HG03095 (cell line): ENCODE results near the gene RASSF6.
"Not testable (repeated sequence)": the region's sequence is repeated elsewhere in the genome, so short reads cannot be mapped to it uniquely, and the experiment has no call there.

Source experiments
- ATAC-seq: cut with Tn5 transposase; IDR thresholded peaks from one replicate; pipeline ENCODE4 v1.9.1; 2021; ENCODE audit warnings: moderate library complexity; ENCODE audit not compliant: unreplicated experiment

RASSF6 gene, protein sequence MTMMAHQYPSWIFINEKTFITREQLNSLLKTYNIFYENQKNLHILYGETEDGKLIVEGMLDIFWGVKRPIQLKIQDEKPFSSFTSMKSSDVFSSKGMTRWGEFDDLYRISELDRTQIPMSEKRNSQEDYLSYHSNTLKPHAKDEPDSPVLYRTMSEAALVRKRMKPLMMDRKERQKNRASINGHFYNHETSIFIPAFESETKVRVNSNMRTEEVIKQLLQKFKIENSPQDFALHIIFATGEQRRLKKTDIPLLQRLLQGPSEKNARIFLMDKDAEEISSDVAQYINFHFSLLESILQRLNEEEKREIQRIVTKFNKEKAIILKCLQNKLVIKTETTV

DNA sequence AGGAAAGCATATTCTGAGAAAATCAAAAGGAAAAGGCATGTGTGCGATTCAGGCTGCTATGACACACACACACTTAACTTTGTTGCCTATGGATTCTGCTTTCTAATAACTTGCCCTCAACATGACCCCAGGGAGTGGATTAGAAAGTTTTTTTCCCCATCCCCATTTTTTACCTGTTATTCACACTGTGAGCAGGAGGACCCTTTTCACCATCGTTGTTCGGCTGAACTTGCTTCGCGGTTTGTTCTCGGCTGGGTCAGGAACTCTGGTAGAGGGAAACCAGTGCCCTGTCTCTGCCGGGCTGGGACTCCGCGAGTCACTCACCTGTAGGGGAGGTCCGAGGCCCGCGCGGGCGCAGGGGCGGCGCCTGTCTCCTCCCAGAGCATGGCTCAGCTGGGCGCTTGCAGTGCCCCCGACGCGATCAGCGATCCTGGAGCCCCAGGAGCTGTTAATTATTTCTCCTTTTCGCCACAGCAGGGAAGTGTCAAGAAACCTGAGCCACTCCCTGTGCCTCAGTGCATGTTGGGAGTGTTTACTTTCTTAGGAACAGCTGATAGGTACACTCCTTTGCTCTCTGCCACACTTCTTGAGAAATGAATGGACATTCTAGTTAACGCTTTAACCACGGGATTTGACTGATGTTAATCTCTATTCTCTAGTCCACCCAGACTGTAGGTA, at the start of gene RASSF6:
RASSF6 (minus strand) TSS at position 322 of the 678 bp plus-strand sequence. CDS start 8,641 bp downstream, outside the sequence.
- peak; percentile 80 for ATAC-seq

DNA sequence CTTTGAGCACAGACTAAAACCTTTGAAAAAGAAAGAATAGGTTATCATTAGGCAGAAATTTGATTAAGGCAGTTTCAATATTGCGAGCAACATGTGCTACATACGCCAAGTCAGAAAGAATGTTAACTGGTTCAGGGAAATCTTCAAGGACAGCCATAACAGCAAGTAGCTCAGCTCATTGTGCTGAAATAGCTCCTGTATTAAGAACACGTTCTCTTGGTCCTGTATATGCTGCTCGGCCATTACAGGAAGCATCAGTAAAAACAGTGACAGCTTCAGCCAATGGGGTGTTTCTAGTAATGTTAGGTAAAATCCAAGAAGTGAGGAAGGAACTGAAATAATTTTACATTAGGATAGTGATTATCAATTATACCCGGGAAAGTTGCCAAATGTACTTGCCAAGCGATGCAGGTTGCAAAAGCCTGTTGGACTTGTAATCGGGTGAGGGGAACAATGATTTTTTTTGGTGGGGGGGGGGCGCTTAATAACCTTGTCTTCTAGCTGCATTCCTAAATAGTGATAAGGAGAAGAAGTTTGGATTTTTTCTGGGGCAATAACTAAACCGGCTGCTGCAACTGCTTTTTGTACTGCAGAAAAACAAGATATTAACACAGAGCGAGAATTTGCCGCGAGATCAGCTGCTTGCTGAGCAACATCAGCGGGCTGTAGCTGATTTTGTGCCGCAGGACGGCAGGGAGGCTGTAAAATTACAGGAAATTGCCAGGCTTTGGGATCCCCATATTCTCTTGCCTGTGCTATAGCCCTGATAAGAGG, 49.4 kb upstream of the RASSF6 start:
- no peak for ATAC-seq

DNA sequence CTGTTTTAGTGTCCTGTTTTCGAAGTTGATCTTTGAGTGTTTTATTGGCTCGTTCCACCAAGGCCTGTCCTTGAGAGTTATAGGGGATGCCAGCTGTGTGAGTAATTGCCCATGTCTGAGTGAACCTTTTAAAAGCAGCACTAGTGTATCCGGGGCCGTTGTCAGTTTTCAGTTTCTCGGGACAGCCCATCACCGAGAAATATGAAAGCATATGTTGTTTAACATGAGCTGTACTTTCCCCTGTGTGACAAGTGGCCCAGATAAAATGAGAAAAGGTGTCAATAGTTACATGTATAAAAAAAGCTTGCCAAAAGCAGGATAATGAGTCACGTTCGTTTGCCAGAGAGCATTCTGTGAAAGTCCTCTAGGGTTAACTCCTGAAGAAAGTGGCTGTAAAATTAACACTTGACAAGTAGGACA, 48.6 kb upstream of the RASSF6 start:
- ATAC-seq = no peak

GRCh38 chr4:73665924-73666323, 45.7 kb upstream of the RASSF6 start:
- ATAC-seq = not testable (repeated sequence)

DNA sequence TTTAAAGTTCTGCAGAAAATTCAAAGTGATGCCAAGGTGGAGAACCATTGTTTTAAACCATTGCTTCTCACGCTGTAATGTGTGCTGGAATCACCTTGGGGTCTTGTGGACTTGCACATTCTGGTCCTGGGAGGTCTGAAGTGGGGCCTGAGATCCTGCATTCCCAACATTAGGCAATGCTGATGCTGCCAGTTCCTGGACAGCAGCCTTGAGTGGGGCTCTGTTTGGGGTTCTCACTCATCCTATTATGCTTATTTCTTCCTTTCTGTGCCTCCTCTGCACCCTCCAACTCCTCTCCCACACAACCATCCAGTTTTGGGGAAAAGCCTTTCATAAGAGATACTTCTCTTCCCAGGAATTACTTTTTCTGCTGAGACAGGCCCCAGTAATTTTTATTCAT, 44.2 kb upstream of the RASSF6 start:
- no peak for ATAC-seq

GRCh38 chr4:73663576-73663975, 43.3 kb upstream of the RASSF6 start:
- no peak for ATAC-seq

DNA sequence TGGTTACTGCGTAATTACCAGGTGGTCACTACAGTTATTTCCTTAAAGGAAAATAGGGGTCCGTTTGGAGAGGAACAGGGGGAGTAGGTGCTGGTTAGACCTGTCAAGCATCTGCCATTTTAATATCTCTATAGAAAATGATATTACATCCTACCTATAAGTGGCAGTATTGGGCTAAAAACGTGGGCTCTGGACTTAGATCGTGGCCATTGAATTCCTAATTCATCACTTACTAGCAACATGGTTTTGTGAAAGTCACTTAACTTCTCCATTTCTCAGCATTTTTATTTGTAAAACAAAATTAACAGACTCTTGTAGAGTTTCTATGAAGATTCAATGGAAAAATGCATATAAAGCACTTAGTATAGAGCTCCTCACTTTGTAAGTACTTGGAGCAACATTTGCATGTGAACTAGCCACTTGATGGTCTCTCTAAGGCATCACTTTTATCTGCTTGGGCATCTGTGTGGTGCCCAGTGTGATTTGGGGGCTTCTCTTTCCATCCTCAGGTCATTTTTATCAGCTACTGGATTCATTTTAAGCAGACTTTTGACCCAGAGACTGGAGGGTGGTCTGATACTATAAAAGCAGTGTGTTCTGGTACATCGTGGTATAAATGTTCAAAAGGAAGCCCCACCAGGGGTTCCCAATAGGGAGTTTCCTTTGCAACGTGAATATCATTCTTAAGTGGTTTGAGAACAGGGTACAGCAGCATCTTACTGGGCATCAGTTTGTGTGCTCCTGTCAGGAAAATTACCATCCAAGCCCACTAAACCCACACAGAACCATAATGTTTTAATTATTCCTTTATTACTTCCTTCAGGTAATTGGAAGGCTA, 42.7 kb upstream of the RASSF6 start:
- ATAC-seq = peak; percentile 81

- ATAC-seq = no peak
These were observed 41.4 kb upstream of the RASSF6 start for GRCh38 chr4:73661646-73662119.

DNA sequence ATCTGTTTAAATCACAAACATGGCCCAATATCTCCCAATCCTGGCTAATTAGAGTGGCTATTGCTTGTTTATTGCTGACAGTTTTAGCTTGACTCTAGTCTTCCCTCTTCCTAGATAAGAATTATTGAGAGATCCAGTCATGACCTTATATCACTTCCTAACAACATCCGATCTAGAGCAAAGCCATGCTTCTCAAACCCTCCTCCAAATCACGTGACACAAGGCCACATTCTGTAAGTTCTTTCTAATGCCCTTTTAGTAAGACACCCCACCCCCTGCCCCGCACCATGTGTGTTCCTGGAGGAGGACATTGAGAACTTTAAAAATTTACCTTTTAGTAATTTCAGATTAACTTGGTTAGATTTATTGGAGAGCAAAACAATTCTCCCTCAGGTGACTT, 40.6 kb upstream of the RASSF6 start:
- no peak for ATAC-seq

- ATAC-seq = peak; percentile 74
These were observed 33.5 kb upstream of the RASSF6 start for GRCh38 chr4:73653695-73654106.

DNA sequence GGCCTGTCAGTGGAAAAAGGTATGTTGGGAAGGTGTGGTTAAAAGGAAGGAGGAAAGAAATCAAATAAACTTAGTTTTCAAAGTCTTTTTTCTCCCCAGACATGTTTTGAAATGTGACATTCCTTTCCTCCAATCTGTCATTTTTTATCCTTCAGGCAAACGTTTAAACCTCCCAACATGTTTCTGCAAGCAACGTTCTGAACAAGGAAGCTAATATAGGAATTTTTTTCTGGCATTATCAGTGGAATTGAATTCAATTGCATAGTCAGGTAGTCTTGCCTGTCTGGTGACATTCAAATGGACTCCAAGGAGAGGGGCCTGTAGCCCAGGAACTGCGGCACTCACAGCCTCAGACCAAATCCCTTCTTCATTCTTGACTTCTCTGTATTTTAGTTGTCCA, 30.0 kb upstream of the RASSF6 start:
- no peak for ATAC-seq

GRCh38 chr4:73648478-73648877, 28.2 kb upstream of the RASSF6 start:
- ATAC-seq = no peak

DNA sequence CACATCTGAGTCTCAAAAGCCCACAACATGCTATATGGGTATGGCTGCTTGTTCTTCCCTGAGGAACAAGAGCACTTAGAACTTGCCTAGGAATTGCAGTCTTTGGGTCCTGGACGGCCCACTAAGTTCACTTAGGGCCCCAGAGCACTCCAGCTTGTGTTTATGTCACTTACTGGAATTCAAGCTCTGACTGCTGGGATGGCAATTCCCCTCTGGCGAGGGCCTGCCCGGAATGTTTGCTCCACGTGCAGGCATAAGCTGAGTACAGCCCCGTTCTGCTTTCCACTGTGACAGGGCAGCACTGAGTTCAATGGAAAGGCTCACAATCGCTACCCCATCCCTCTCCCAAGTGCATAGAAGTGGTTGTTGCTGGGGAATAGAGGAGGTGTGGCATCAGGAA, 25.9 kb upstream of the RASSF6 start:
- no peak for ATAC-seq

DNA sequence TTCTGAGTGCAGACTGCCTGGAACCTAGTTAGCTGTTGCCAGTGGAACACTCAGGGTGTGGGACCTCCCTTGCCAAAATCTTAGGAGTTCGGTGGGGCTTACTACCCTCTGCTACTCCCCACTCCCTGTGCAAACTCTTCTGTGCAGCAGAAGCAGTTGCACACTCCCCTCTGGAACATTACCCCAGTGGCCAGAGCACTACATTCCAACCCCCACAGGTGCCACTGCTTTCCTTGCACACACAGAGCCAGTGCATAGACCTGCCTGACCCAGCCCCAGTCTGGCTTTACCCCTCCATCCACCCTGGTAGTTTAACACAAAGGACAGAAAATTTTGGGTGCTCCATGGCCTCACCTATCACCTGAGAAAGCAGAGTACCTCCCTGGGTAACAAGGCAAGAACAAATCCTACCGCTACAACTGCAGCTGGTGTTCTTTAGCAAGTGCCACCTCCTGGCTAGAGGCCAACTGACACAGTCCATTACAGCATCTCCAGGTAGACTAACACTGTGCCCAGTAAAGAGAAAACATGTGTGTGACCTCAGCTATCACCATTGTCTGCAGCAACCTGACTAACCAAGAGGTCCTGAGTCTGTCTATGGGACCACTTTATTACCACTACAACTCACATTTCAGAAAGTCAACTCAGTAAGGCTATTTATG, 11.5 kb upstream of the RASSF6 start:
- no peak for ATAC-seq

GRCh38 chr4:73628834-73629233, 8.6 kb upstream of the RASSF6 start:
- ATAC-seq = not testable (repeated sequence)

DNA sequence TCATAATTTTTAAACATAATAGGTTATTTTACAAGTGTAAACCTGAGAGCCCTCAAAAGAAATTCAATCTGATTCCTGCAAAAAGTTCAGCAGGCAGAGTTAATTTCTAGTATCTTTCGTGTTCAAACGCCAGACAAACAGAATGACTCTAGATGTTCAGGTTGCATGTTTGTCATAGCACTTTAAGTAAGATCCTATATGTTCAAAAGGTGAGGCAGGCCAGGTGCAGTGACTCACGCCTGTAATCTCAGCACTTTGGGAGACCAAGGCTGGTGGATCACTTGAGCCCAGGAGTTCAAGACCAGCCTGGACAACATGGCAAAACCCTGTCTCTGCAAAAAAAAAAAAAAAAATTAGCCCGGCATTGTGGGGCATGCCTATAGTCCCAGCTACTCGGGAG, 1.1 kb upstream of the RASSF6 start:
- no peak for ATAC-seq

DNA sequence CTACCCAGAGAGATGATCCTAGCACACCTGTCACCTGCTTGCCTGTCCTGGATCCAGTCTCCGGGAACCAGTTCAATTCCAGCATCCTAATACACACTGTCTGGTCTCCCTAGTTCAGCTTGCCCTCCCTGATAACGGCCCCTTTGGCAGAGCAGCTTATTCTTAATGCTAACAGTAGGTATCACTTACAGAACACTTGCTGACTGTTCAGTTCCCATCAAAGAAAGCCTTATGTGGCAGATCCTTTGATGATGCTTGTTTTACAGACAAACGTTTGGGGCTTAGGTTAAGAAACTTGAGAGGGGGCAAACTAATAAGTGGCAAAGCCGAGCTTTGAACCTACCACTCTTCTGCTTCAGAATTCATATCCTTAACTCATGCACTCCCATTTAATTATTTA, 890 bp downstream of the RASSF6 start:
- ATAC-seq = no peak

DNA sequence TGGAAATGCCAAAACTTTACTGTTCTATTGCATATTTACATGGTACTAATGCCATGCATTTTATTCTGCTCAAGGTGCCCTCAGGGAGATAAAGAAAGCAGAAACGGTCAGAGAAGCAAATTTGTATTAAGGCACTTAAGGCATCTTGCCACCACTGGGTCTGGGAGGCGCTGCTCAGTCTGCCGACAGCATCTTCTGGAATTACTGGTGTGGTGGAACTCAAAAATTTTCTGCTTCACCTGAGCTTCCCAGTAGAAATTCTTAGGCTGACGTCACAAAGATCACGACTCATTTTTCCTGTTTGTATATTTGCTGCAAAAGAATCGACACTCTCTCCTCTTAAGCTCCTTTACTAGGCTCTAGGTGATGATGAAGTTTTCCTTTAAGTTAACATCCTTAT, 3.0 kb downstream of the RASSF6 start:
- no peak for ATAC-seq

- no peak for ATAC-seq
These were observed 4.6 kb downstream of the RASSF6 start for GRCh38 chr4:73615613-73616012.

GRCh38 chr4:73614311-73614867, 5.8 kb downstream of the RASSF6 start:
- no peak for ATAC-seq
